Stimulated activated CD8-positive, alpha-beta memory T cell treated with anti-CD3 and anti-CD28 coated beads, Interleukin-4, amount 100 ng/mL, for 24 hours (primary cell): ENCODE data around the gene PHACTR1.
"Not testable (repeated sequence)": the region's sequence is repeated elsewhere in the genome, so short reads cannot be mapped to it uniquely, and the experiment has no call there.

Experiments
- DNase-seq: peaks from one replicate; pipeline ENCODE4 v3.0.0-alpha.2; 2020; ENCODE audit warnings: low read depth

PHACTR1 gene

GRCh38 chr6:13239530-13240455 lies 523.2 kb downstream of the PHACTR1 start:
- DNase-seq: no peak

- DNase-seq: no peak
Measured at GRCh38 chr6:13241364-13241763, 524.8 kb downstream of the PHACTR1 start.

GRCh38 chr6:13242178-13242577 lies 525.6 kb downstream of the PHACTR1 start:
- DNase-seq: no peak

- DNase-seq: no peak
Measured at GRCh38 chr6:13242590-13242989, 526.0 kb downstream of the PHACTR1 start.

- no peak for DNase-seq
Measured at GRCh38 chr6:13243033-13243432, 526.5 kb downstream of the PHACTR1 start.

GRCh38 chr6:13243745-13244144 lies 527.2 kb downstream of the PHACTR1 start:
- not testable (repeated sequence) for DNase-seq

- DNase-seq: no peak
Measured at GRCh38 chr6:13247627-13248026, 531.1 kb downstream of the PHACTR1 start.

- no peak for DNase-seq
Measured at GRCh38 chr6:13248053-13248452, 531.5 kb downstream of the PHACTR1 start.

- no peak for DNase-seq
Measured at GRCh38 chr6:13248584-13248985, 532.0 kb downstream of the PHACTR1 start.

- DNase-seq: no peak
Measured at GRCh38 chr6:13248994-13249393, 532.4 kb downstream of the PHACTR1 start.

- no peak for DNase-seq
Measured at GRCh38 chr6:13249817-13250216, 533.2 kb downstream of the PHACTR1 start.

GRCh38 chr6:13250703-13251102 lies 534.1 kb downstream of the PHACTR1 start:
- no peak for DNase-seq

- DNase-seq: no peak
Measured at GRCh38 chr6:13251242-13251641, 534.7 kb downstream of the PHACTR1 start.

- DNase-seq: no peak
Measured at GRCh38 chr6:13252790-13253189, 536.2 kb downstream of the PHACTR1 start.

- DNase-seq: no peak
Measured at GRCh38 chr6:13253272-13253671, 536.7 kb downstream of the PHACTR1 start.

- DNase-seq: no peak
Measured at GRCh38 chr6:13256266-13257001, 539.9 kb downstream of the PHACTR1 start.

- no peak for DNase-seq
Measured at GRCh38 chr6:13259393-13259792, 542.8 kb downstream of the PHACTR1 start.

GRCh38 chr6:13260101-13260598 lies 543.6 kb downstream of the PHACTR1 start:
- DNase-seq: no peak

GRCh38 chr6:13260831-13261230 lies 544.3 kb downstream of the PHACTR1 start:
- no peak for DNase-seq

- DNase-seq: no peak
Measured at GRCh38 chr6:13261464-13261994, 545.0 kb downstream of the PHACTR1 start.

- DNase-seq: no peak
Measured at GRCh38 chr6:13262302-13263230, 546.0 kb downstream of the PHACTR1 start.

- no peak for DNase-seq
Measured at GRCh38 chr6:13263669-13264068, 547.1 kb downstream of the PHACTR1 start.
